OCI-LY3 (cell line): ENCODE measurements around the gene TUBA8.

ENCODE experiments used
- H2AFZ ChIP-seq: fragments of 200-600, 300-600 bp; shearing (Covaris generic); 2 replicates; pipeline ENCODE4 v1.6.0; 2014; ENCODE audit warnings: antibody characterized with exemption, low read depth, low read length
- H3K27ac ChIP-seq: fragments of 200-600, 300-600 bp; sonication (generic); 2 replicates; pipeline ENCODE4 v1.5.1; 2014; ENCODE audit warnings: mild to moderate bottlenecking, low read length, moderate library complexity, mixed read lengths
- H3K27me3 ChIP-seq: fragments of 200-600, 300-600 bp; sonication (generic); 2 replicates; pipeline ENCODE4 v1.6.1; 2014; ENCODE audit warnings: low read depth, low read length, mixed read lengths
- H3K36me3 ChIP-seq: fragments of 200-600, 300-600 bp; sonication (generic); replicated peaks from 2 replicates; pipeline ENCODE3; 2014; ENCODE audit warnings: low read depth, low read length, mixed read lengths
- H3K4me1 ChIP-seq: fragments of 300-600, 200-600 bp; sonication (generic); 2 replicates; pipeline ENCODE4 v1.6.1; 2014; ENCODE audit warnings: low read length, mixed read lengths
- H3K4me2 ChIP-seq: fragments of 200-600, 300-600 bp; sonication (generic); 2 replicates; pipeline ENCODE4 v1.6.1; 2014; ENCODE audit warnings: low read length, mixed read lengths
- H3K4me3 ChIP-seq: fragments of 300-600, 200-600 bp; sonication (generic); 2 replicates; pipeline ENCODE4 v1.5.1; 2014; ENCODE audit warnings: antibody characterized with exemption, mild to moderate bottlenecking, low read length, moderate library complexity
- H3K79me2 ChIP-seq: fragments of 300-600, 200-600 bp; shearing (Covaris generic); 2 replicates; pipeline ENCODE4 v1.6.1; 2014; ENCODE audit warnings: mild to moderate bottlenecking, low read length, mixed read lengths
- H3K9ac ChIP-seq: fragments of 300-600, 200-600 bp; shearing (Covaris generic); 2 replicates; pipeline ENCODE4 v1.6.0; 2014; ENCODE audit warnings: mild to moderate bottlenecking, low read length, moderate library complexity
- H3K9me3 ChIP-seq: fragments of 200-600, 300-600 bp; shearing (Covaris generic); 2 replicates; pipeline ENCODE4 v1.6.1; 2014; ENCODE audit warnings: low read length, mixed read lengths; ENCODE audit not compliant: insufficient read depth
- H4K20me1 ChIP-seq: fragments of 200-600, 300-600 bp; sonication (generic); 2 replicates; pipeline ENCODE4 v1.6.1; 2016; ENCODE audit warnings: low read length, mixed read lengths; ENCODE audit not compliant: insufficient read depth
- EZH2phosphoT487 ChIP-seq: fragments of 200-600 bp; shearing (Covaris generic); IDR thresholded peaks from 2 replicates; pipeline ENCODE4 v1.6.1; 2018; ENCODE audit warnings: antibody characterized with exemption, mixed run types, low read depth
- TF ChIP-seq, protein P1 (sequence below): fragments of 200-600, 300-600 bp; sonication (generic); IDR thresholded peaks from 2 replicates; pipeline ENCODE4 v1.5.1; 2014; ENCODE audit warnings: antibody characterized with exemption, low read length, low read depth

Gene TUBA8

DNA sequence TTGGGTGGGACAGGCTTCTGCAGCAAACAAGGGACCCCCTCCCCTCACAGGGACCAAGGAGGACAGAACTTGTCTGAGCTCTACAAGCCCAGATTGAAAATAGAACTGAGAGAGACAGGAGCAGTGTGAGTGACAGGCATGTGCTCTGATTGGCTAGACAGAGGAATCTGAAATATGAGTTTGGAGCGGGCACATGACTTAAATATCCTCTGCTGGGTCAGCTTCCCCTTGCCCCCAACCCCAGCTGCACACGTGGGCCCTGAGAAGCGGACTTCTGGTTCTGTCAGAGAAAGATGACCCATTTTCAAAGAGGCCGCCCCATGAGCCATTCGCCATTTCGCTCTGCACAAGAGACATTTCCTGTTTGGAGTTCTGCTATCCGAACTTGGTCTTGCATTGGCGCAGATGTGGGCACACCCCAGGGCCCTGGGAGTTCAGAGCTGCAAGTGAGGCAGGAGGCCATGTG lies 5.3 kb downstream of the TUBA8 start:
- Histone ChIP-seq H3K27ac (no peak overlapping the region), H3K4me1 (no peaks in the 10 kb centered on the region), H3K4me2 (no peak overlapping the region), H3K4me3 (no peak overlapping the region), H3K79me2 (no peaks in the 10 kb centered on the region), H3K27me3 (0 out of 2 replicates have a peak, but pooled peaks cover 7% of the 10 kb centered on the region), H3K9me3 (no peaks in the 10 kb centered on the region), H4K20me1 (no peaks in the 10 kb centered on the region), H2AFZ (no peak overlapping the region), H3K9ac (no peak overlapping the region), H3K36me3 (no peaks in the 10 kb centered on the region)
- TF ChIP-seq, protein P1, sequence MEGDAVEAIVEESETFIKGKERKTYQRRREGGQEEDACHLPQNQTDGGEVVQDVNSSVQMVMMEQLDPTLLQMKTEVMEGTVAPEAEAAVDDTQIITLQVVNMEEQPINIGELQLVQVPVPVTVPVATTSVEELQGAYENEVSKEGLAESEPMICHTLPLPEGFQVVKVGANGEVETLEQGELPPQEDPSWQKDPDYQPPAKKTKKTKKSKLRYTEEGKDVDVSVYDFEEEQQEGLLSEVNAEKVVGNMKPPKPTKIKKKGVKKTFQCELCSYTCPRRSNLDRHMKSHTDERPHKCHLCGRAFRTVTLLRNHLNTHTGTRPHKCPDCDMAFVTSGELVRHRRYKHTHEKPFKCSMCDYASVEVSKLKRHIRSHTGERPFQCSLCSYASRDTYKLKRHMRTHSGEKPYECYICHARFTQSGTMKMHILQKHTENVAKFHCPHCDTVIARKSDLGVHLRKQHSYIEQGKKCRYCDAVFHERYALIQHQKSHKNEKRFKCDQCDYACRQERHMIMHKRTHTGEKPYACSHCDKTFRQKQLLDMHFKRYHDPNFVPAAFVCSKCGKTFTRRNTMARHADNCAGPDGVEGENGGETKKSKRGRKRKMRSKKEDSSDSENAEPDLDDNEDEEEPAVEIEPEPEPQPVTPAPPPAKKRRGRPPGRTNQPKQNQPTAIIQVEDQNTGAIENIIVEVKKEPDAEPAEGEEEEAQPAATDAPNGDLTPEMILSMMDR: no peak
- TF ChIP-seq EZH2phosphoT487: no peak

DNA sequence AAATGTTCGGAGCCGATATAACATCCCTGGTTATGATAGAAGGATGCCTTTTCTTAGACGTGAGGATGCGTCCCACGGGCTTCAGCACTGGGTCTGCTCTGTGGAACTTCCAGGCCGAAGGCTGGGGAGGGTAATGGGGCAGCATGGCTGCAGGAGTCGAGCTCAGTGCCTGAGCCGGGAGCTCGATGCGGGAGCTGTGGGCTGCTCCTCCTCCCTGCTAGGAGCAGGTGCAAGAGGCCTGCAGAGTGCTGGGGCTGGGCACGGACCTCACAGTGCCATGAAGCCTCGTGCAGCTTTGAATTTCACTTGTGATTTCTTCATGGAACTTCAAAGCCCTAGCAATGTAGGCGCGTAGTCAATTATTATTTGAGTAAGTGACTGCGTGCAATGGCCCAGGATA lies 6.0 kb downstream of the TUBA8 start:
- H3K4me3 ChIP-seq: no peak overlapping the region
- H3K4me1 ChIP-seq: no peaks in the 10 kb centered on the region
- H3K9me3 ChIP-seq: no peaks in the 10 kb centered on the region
- H4K20me1 ChIP-seq: no peaks in the 10 kb centered on the region
- H3K27ac ChIP-seq: no peak overlapping the region
- H3K27me3 ChIP-seq: 0 out of 2 replicates have a peak, but pooled peaks cover 7% of the 10 kb centered on the region
- H3K4me2 ChIP-seq: no peak overlapping the region
- H3K79me2 ChIP-seq: no peaks in the 10 kb centered on the region
- no peak overlapping the region for H2AFZ ChIP-seq
- TF ChIP-seq, protein P1: no peak
- TF ChIP-seq EZH2phosphoT487: no peak
- no peaks in the 10 kb centered on the region for H3K36me3 ChIP-seq
- H3K9ac ChIP-seq: no peak overlapping the region

DNA sequence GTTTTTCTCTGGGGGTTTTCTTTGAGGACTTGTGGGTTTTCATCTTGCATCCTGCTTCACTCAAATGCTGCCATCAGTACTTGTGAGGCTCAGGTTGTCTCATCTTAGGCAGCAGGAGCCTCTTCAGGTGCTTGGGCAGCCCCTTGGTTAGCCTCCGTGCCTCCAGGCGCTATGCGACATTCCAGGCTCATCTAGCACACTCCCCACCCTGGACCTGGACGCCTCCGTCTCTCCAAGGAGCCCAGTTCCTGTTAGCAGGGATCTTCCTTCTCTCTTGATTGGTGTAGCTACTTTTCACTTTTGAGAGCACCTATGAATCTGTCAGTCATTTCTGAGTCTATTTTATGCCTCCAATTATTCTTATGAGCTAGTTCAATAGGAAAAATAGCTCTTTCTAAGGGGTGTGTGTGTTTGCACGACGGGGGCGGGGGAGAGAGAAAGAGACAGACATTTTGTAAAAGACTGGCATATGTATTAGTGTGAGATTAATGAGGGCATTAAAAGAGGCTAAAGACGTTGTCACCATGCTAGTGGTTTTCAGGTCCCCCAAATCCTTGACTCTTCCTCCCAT lies 7.8 kb downstream of the TUBA8 start:
- Histone ChIP-seq H3K4me3 (no peak overlapping the region), H3K4me1 (no peaks in the 10 kb centered on the region), H2AFZ (no peak overlapping the region), H3K9me3 (no peaks in the 10 kb centered on the region), H3K79me2 (no peaks in the 10 kb centered on the region), H3K27ac (no peak overlapping the region), H3K4me2 (no peak overlapping the region), H3K9ac (no peak overlapping the region), H4K20me1 (no peaks in the 10 kb centered on the region), H3K36me3 (no peaks in the 10 kb centered on the region), H3K27me3 (no peaks in the 10 kb centered on the region)
- TF ChIP-seq EZH2phosphoT487: no peak
- TF ChIP-seq, protein P1: no peak

DNA sequence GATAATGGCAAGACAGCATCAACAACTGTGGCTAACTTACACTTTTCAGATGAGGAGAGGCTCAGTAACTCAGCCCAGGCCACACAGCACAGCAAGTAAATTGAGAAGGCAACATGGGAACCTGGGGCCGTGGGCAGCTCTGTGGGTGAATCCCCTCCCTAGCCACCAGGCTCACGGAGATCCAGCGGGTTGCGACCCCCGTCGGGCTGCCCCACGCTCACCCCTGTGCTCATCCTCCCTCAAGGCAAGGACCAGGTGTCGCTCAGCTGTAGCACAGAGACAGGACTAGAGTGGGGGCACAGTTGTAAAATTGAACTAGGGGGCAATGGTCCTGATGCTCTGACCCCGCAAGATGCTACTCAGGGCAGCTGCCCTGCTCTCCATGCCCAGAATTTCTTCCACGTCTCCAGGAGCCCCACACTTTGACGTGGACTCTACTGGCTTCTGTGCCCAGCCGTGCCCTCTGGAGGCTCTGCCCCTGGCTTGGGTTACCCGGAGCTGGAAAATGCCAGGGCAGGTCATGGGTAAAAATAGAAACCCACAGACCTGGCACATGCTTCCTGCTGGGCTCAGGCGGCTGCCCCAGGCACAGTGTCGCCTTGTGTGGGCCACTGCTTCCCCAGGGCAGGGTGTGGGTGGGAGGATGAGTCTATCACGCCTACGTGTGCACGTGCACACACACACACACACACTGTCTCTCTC lies 9.0 kb downstream of the TUBA8 start:
- no peak overlapping the region for H3K9ac ChIP-seq
- H3K9me3 ChIP-seq: no peaks in the 10 kb centered on the region
- H3K4me3 ChIP-seq: no peak overlapping the region
- no peak overlapping the region for H2AFZ ChIP-seq
- TF ChIP-seq EZH2phosphoT487: no peak
- TF ChIP-seq, protein P1: no peak
- no peak overlapping the region for H3K27ac ChIP-seq
- H3K79me2 ChIP-seq: no peaks in the 10 kb centered on the region
- no peaks in the 10 kb centered on the region for H3K4me1 ChIP-seq
- no peaks in the 10 kb centered on the region for H4K20me1 ChIP-seq
- H3K36me3 ChIP-seq: no peaks in the 10 kb centered on the region
- H3K4me2 ChIP-seq: no peak overlapping the region
- H3K27me3 ChIP-seq: no peaks in the 10 kb centered on the region
